GM12878 (cell line): ENCODE results near the gene PHKG2. TPM values are rescaled to one million over a fixed set of nuclear protein-coding genes. Genes with fewer than 3 reads are reported as not detected.

Experiments
- ATAC-seq: fragments of 200-7000 bp; cut with Tn5 transposase; 3 replicates; pipeline ENCODE4 v1.9.1; 2020; ENCODE audit warnings: mild to moderate bottlenecking, moderate library complexity
- BruUV-seq: library from RNA; stranded (reverse); fragments of 400-500 nt; replicated peaks from 2 replicates; lab custom pipeline; 2021; lab: Mats Ljungman, UMichigan
- CTCF ChIA-PET: fragments of 300-600 bp; sonication (Branson Sonifier 250); formaldehyde crosslinking; extraction: SDS; loops from one replicate; lab custom pipeline; 2021; ENCODE audit warnings: inconsistent platforms; lab: Yijun Ruan, JAX
- POLR2A ChIA-PET: fragments of 350-600 bp; formaldehyde crosslinking; extraction: SDS; loops from one replicate; lab custom pipeline; 2021; ENCODE audit warnings: inconsistent platforms; lab: Charles Lee
- RAD21 ChIA-PET: fragments of 300-600 bp; sonication (Branson Sonifier 250); formaldehyde crosslinking; loops from one replicate; lab custom pipeline; 2023; ENCODE audit warnings: antibody characterized with exemption; ENCODE audit not compliant: unreplicated experiment; lab: Charles Lee
- SMC1A ChIA-PET: fragments of 300-600 bp; sonication (Branson Sonifier 250); formaldehyde crosslinking; loops from one replicate; lab custom pipeline; 2023; ENCODE audit not compliant: unreplicated experiment, uncharacterized antibody; lab: Charles Lee
- DNase-seq: peaks from one replicate; pipeline ENCODE4 v3.0.0-alpha.2; 2011; ENCODE audit warnings: low read depth, low spot score
- FAIRE-seq: peaks from 3 replicates; lab custom pipeline; 2011; peaks lifted over from hg19 to GRCh38; lab: Jason Lieb, UNC
- H2AFZ ChIP-seq: 2 replicates; pipeline ENCODE4 v1.6.0; 2011; ENCODE audit warnings: low read depth, low read length, control low read depth; ENCODE audit not compliant: control insufficient read depth
- H3K27ac ChIP-seq: 2 replicates; pipeline ENCODE4 v1.5.1; 2011; ENCODE audit warnings: control low read depth; ENCODE audit not compliant: control insufficient read depth, insufficient read depth
- H3K27me3 ChIP-seq, 2 experiments: replicated peaks in 1 of 2; 2 replicates each; pipeline versions ENCODE4 v1.6.0 to v1.6.1; 2011; ENCODE audit warnings: low read length in 1 of 2; ENCODE audit not compliant: control insufficient read depth in 2 of 2, insufficient read depth in 2 of 2
- H3K36me3 ChIP-seq, 2 experiments: 2 replicates each; pipeline ENCODE4 v1.5.1; 2011; ENCODE audit warnings: low read length in 1 of 2; ENCODE audit not compliant: control insufficient read depth in 2 of 2, insufficient read depth in 2 of 2
- H3K4me1 ChIP-seq: 2 replicates; pipeline ENCODE4 v1.6.1; 2011; ENCODE audit warnings: mild to moderate bottlenecking, low read length, moderate library complexity, mixed read lengths; ENCODE audit not compliant: control insufficient read depth, insufficient read depth
- H3K4me2 ChIP-seq: 2 replicates; pipeline ENCODE4 v1.6.0; 2011; ENCODE audit warnings: control low read depth; ENCODE audit not compliant: control insufficient read depth, insufficient read depth
- H3K4me3 ChIP-seq: fragments of 200-600 bp; sonication (generic); 2 replicates; pipeline ENCODE4 v1.5.1; 2016
- H3K79me2 ChIP-seq: 2 replicates; pipeline ENCODE4 v1.6.0; 2011; ENCODE audit warnings: low read length; ENCODE audit not compliant: control insufficient read depth, insufficient read depth
- H3K9ac ChIP-seq: 2 replicates; pipeline ENCODE4 v1.8.0; 2011; ENCODE audit warnings: low read length, control low read depth, mixed read lengths; ENCODE audit not compliant: control insufficient read depth, insufficient read depth
- H3K9me3 ChIP-seq: replicated peaks from 3 replicates; pipeline ENCODE4 v1.5.1; 2011; ENCODE audit warnings: mild to moderate bottlenecking, low read length; ENCODE audit not compliant: control insufficient read depth, insufficient read depth
- H4K20me1 ChIP-seq: 2 replicates; pipeline ENCODE4 v1.6.0; 2011; ENCODE audit not compliant: control insufficient read depth, insufficient read depth
- ATF7 ChIP-seq: fragments of 450-650 bp; IDR thresholded peaks from 2 replicates; pipeline ENCODE4 v1.6.1; 2016; ENCODE audit warnings: low read depth, mild to moderate bottlenecking
- CBFB ChIP-seq: IDR thresholded peaks from 2 replicates; pipeline ENCODE4 v1.6.1; 2016; ENCODE audit warnings: antibody characterized with exemption, low read depth
- CEBPB ChIP-seq, 2 experiments: fragments of 150-350 bp in 1 of 2; IDR thresholded peaks; 2 replicates each; pipeline ENCODE4 v1.6.1; 2012 to 2014; ENCODE audit warnings: low read depth in 2 of 2, low read length in 2 of 2, borderline replicate concordance in 1 of 2, inconsistent platforms in 1 of 2
- EP300 ChIP-seq, 2 experiments: fragments of 150-350 bp in 1 of 2; IDR thresholded peaks; 2 replicates each; pipeline ENCODE4 v1.6.1; 2011 to 2012; ENCODE audit warnings: low read depth in 2 of 2, low read length in 2 of 2, borderline replicate concordance in 1 of 2, improper control_type of control experiment in 1 of 2, inconsistent platforms in 1 of 2; ENCODE audit not compliant: control insufficient read depth in 1 of 2
- HCFC1 ChIP-seq: fragments of 150-350 bp; IDR thresholded peaks from 2 replicates; pipeline ENCODE4 v1.6.1; 2014; ENCODE audit warnings: low read length
- HDAC6 ChIP-seq: fragments of 200-600 bp; sonication (generic); IDR thresholded peaks from one replicate; pipeline ENCODE4 v1.8.0; 2017; ENCODE audit warnings: antibody characterized with exemption; ENCODE audit not compliant: unreplicated experiment
- MEF2B ChIP-seq: fragments of 450-650 bp; IDR thresholded peaks from 2 replicates; pipeline ENCODE4 v1.6.1; 2018; ENCODE audit warnings: mild to moderate bottlenecking, moderate library complexity; ENCODE audit not compliant: partially characterized antibody, poor library complexity, severe bottlenecking
- USF1 ChIP-seq: IDR thresholded peaks from 2 replicates; pipeline ENCODE4 v1.6.1; 2011; ENCODE audit warnings: borderline replicate concordance, low read depth, mild to moderate bottlenecking, moderate library complexity, mixed read lengths, low read length; ENCODE audit not compliant: insufficient read depth; ENCODE audit errors: extremely low read length
- WGBS: methylation state at CpG from one replicate; pipeline ENCODE4 v1.1.6; 2016; ENCODE audit warnings: low lambda C conversion rate; ENCODE audit not compliant: insufficient replicate concordance, insufficient coverage; ENCODE audit errors: missing lambda C conversion rate; 5-methylcytosine and 5-hydroxymethylcytosine counted together
- in situ Hi-C: fragments of 300-500 bp; cut with MboI; formaldehyde crosslinking; loops from 9 replicates; pipeline ENCODE4 v1.14.3; 2018; ENCODE audit warnings: mixed read lengths
- intact Hi-C: fragments of 100-400 bp; cut with micrococcal nuclease; formaldehyde crosslinking; loops from one replicate; pipeline ENCODE4 v1.14.2; 2022; ENCODE audit not compliant: unreplicated experiment
- polyA plus RNA-seq, 11 experiments: library from polyadenylated mRNA; depleted of rRNA in 4 of 11; unstranded in 6 of 11; stranded (reverse) in 5 of 11; fragments of >200 nt; fragmentation: Nextera tagmentation in 4 of 11; fragmentation: Illumina TruSeq in 1 of 11; extraction: Ambion mirVana in 4 of 11; extraction: Trizol in 1 of 11; gene quantifications; 1 replicate in 1 of 11; 2 replicates in 10 of 11; pipeline versions ENCODE4 v1.2.1 to v1.2.3, GENCODE V29; 2011 to 2016; ENCODE audit warnings: inconsistent platforms in 2 of 11, missing spikeins in 2 of 11, low read depth in 1 of 11
- total RNA-seq, 4 experiments: library from RNA; depleted of rRNA in 3 of 4; stranded (reverse); fragments of >200 nt in 3 of 4; fragmentation: Illumina TruSeq in 1 of 4; extraction: Trizol in 1 of 4; gene quantifications; 2 replicates each; pipeline versions ENCODE4 v1.2.1 to v1.2.3, GENCODE V29; 2013 to 2021

PHKG2 gene
- total and polyA plus RNA-seq, 10 of the 15 experiments (the other 5 are each of a cell fraction or from before 2014, with no cell fraction given), result 5.2 to 50.1 (median 37.2) TPM

- Histone ChIP-seq H3K36me3 (no peaks in the 10 kb centered on the region), H3K4me3 (no peak overlapping the region), H3K9ac (no peak overlapping the region), H4K20me1 (no peaks in the 10 kb centered on the region), H3K79me2 (no peaks in the 10 kb centered on the region), H3K4me1 (no peaks in the 10 kb centered on the region), H2AFZ (no peak overlapping the region), H3K9me3 (no peaks in the 10 kb centered on the region), H3K27me3 (peaks cover 0 to 3% of the 10 kb centered on the region in 2 experiments; a peak in 2 of 4 replicates), H3K27ac (no peak overlapping the region), H3K4me2 (no peak overlapping the region)
- in situ Hi-C loops, result no loop called here
- 88% methylated on average over 57 of the region's 57 CpGs for WGBS
- ChIA-PET POLR2A (no interaction called here), SMC1A (interaction anchor here (0.6 to 1.1 kb wide), 2 partner anchors 56 to 62 kb away, joined by 3 read pairs; no protein-coding TSS in a partner anchor), CTCF (interaction anchor here (0.6 to 0.7 kb wide), 2 partner anchors 65 to 159 kb away, joined by 3 read pairs; no protein-coding TSS in a partner anchor), RAD21 (no interaction called here)
- TF ChIP-seq USF1 (no peak), ATF7 (no peak), HDAC6 (no peak), MEF2B (no peak), EP300 (IDR thresholded peaks at IDR 0.05; ENCODE audit: borderline replicate concordance in 1 of 2, control insufficient read depth in 1 of 2, low read depth in 2 of 2, low read length in 2 of 2) (no peak), CBFB (no peak), CEBPB (IDR thresholded peaks at IDR 0.05; ENCODE audit: borderline replicate concordance in 1 of 2, low read depth in 2 of 2, low read length in 2 of 2) (no peak), HCFC1 (no peak)
- BruUV-seq, result no TSS peak
- ATAC-seq, result no peak
- FAIRE-seq, result no peak
- intact Hi-C loops, result no loop called here
- no peak for DNase-seq
These were observed 35.3 kb downstream of the PHKG2 start for GRCh38 chr16:30783280-30784109.
